HL-60 (cell line): ENCODE results near the gene C9orf50.

Experiments used
- DNase-seq, 2 experiments: peaks; one replicate each; pipeline ENCODE4 v3.0.0-alpha.2; 2010 to 2020; ENCODE audit warnings: low read depth in 1 of 2, low spot score in 1 of 2
- H3K27ac ChIP-seq: fragments of 250-450 bp; sonication (Bioruptor Pico); replicated peaks from 2 replicates; pipeline ENCODE4 v1.5.1; 2020; ENCODE audit warnings: mild to moderate bottlenecking, moderate library complexity
- H3K27me3 ChIP-seq: fragments of 250-450 bp; sonication (Bioruptor Pico); 2 replicates; pipeline ENCODE4 v1.5.1; 2021; ENCODE audit warnings: mild to moderate bottlenecking, moderate library complexity; ENCODE audit not compliant: insufficient read depth, poor library complexity, severe bottlenecking
- H3K4me3 ChIP-seq: replicated peaks from 2 replicates; pipeline ENCODE4 v1.5.1; 2011; ENCODE audit warnings: mild to moderate bottlenecking, control low read depth, low read length; ENCODE audit not compliant: insufficient read depth
- GABPA ChIP-seq: IDR thresholded peaks from 2 replicates; pipeline ENCODE4 v1.6.1; 2012; ENCODE audit warnings: low read depth
- POLR2AphosphoS5 ChIP-seq: IDR thresholded peaks from 2 replicates; pipeline ENCODE4 v1.6.1; 2012; ENCODE audit warnings: low read depth
- SPI1 ChIP-seq: IDR thresholded peaks from 2 replicates; pipeline ENCODE4 v1.6.1; 2012; ENCODE audit warnings: low read depth, mild to moderate bottlenecking, borderline replicate concordance
- TF ChIP-seq, protein P1 (sequence below): IDR thresholded peaks from one replicate; pipeline ENCODE4 v1.5.1; 2011; ENCODE audit warnings: low read length, control low read depth, inconsistent platforms; ENCODE audit not compliant: insufficient read depth
- TF ChIP-seq, protein P2 (sequence below): IDR thresholded peaks from 2 replicates; pipeline ENCODE4 v1.6.1; 2012; ENCODE audit warnings: low read depth; ENCODE audit not compliant: insufficient replicate concordance

C9orf50 gene

DNA sequence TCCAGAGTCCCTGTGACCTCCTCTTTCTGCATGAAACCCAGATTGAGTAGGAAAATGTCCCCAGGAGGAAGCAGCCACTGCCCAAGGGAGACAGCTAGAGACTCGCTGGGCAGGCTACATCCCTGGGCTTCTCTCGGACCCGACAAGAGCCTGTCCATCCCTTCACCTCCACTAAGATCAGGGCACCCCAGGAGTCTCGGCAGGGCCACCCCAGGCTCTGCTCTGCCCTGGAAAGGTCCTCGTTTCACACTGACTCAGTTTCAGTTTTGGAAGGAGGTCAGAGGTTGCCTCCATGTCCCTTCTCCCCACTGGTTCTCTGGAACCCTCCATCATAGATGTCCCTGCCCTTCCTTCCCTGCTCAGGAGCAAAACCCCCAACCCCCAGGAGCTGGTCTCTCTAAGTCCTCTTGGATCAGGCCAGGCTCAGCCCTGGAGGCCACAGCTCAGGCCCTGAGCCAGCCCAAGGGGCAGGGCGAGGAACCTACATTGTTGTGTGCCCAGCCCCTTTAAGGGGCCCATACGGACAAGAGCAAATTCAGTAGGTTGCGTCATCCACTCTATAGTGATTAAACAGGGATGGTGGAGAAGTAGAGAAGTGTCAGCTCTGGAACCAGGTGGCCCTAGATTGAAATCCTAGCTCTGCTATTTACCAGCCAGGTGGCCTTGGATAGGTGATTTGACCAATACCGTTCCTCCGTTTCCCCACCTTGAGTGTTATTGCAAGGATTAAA lies 37.4 kb downstream of the C9orf50 start:
- no peak for TF ChIP-seq GABPA
- H3K4me3 ChIP-seq, result no peak overlapping the region
- no peaks in the 10 kb centered on the region for H3K27me3 ChIP-seq
- 0 out of 2 replicates have a peak overlapping the region, but pooled peaks have one; percentile 12 for H3K27ac ChIP-seq
- peak in 1 of 2 experiments; percentile 63 for DNase-seq

DNA sequence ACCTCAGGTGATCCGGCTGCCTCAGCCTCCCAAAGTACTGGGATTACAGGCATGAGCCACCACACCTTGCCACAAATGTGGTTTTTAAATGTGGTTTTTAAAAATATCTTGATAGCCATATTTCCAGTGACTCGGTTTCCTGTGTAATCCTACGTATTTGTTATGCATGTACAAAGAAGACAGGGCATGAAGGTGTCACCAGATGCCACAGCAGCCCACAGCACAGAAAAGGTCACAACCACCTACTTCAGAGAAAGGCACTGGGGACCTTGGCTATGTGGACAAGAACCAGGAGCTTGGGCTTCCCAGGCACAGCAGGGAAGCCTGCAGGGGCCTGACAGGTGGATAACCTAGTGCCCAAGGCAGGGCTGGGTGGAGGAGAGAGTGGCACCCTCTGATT lies 38.0 kb downstream of the C9orf50 start:
- no peak for TF ChIP-seq POLR2AphosphoS5
- TF ChIP-seq, protein P1, sequence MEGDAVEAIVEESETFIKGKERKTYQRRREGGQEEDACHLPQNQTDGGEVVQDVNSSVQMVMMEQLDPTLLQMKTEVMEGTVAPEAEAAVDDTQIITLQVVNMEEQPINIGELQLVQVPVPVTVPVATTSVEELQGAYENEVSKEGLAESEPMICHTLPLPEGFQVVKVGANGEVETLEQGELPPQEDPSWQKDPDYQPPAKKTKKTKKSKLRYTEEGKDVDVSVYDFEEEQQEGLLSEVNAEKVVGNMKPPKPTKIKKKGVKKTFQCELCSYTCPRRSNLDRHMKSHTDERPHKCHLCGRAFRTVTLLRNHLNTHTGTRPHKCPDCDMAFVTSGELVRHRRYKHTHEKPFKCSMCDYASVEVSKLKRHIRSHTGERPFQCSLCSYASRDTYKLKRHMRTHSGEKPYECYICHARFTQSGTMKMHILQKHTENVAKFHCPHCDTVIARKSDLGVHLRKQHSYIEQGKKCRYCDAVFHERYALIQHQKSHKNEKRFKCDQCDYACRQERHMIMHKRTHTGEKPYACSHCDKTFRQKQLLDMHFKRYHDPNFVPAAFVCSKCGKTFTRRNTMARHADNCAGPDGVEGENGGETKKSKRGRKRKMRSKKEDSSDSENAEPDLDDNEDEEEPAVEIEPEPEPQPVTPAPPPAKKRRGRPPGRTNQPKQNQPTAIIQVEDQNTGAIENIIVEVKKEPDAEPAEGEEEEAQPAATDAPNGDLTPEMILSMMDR, result no peak
- TF ChIP-seq GABPA, result no peak
- no peak for TF ChIP-seq SPI1
- TF ChIP-seq, protein P2, sequence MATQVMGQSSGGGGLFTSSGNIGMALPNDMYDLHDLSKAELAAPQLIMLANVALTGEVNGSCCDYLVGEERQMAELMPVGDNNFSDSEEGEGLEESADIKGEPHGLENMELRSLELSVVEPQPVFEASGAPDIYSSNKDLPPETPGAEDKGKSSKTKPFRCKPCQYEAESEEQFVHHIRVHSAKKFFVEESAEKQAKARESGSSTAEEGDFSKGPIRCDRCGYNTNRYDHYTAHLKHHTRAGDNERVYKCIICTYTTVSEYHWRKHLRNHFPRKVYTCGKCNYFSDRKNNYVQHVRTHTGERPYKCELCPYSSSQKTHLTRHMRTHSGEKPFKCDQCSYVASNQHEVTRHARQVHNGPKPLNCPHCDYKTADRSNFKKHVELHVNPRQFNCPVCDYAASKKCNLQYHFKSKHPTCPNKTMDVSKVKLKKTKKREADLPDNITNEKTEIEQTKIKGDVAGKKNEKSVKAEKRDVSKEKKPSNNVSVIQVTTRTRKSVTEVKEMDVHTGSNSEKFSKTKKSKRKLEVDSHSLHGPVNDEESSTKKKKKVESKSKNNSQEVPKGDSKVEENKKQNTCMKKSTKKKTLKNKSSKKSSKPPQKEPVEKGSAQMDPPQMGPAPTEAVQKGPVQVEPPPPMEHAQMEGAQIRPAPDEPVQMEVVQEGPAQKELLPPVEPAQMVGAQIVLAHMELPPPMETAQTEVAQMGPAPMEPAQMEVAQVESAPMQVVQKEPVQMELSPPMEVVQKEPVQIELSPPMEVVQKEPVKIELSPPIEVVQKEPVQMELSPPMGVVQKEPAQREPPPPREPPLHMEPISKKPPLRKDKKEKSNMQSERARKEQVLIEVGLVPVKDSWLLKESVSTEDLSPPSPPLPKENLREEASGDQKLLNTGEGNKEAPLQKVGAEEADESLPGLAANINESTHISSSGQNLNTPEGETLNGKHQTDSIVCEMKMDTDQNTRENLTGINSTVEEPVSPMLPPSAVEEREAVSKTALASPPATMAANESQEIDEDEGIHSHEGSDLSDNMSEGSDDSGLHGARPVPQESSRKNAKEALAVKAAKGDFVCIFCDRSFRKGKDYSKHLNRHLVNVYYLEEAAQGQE, result no peak
- DNase-seq, result no peak
- Histone ChIP-seq H3K27ac (no peak overlapping the region), H3K4me3 (no peak overlapping the region), H3K27me3 (no peaks in the 10 kb centered on the region)

DNA sequence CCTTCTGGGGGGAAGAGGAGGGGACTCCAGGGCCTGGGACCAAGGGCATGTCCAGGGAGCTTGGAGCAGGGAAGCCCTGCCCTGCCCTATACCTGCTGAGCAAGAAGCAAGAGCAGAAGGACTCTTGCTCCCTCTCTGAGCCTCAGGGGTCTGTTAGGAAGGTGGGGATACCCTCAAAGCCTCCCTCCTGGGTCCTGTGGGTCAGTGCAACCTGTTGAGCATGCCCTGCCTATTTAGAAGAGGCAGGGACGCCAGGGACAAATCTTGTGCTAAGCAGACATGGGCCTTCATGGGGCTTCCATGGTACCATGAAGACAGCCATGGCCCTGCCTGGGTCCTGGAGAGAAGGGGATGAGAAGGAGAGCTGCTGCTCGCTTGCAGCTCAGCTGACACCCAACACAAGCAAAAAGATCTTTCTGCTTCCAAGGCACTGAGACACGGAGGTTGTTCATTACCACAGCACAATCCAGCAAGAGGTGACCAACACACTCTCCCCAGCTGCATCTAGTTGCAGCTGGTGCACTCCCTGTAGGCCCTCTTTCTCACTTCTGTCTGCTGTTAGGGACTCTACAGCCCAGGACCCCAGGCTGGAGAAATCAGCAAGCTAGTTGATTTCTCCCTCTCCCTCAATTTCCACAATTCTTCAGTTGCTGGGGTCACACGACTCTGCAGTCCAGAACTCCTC lies 39.3 kb downstream of the C9orf50 start:
- Histone ChIP-seq H3K27ac (no peak overlapping the region), H3K27me3 (no peaks in the 10 kb centered on the region), H3K4me3 (no peak overlapping the region)
- TF ChIP-seq SPI1 (no peak), GABPA (no peak)
- TF ChIP-seq, protein P2, result no peak
- DNase-seq, result no peak

DNA sequence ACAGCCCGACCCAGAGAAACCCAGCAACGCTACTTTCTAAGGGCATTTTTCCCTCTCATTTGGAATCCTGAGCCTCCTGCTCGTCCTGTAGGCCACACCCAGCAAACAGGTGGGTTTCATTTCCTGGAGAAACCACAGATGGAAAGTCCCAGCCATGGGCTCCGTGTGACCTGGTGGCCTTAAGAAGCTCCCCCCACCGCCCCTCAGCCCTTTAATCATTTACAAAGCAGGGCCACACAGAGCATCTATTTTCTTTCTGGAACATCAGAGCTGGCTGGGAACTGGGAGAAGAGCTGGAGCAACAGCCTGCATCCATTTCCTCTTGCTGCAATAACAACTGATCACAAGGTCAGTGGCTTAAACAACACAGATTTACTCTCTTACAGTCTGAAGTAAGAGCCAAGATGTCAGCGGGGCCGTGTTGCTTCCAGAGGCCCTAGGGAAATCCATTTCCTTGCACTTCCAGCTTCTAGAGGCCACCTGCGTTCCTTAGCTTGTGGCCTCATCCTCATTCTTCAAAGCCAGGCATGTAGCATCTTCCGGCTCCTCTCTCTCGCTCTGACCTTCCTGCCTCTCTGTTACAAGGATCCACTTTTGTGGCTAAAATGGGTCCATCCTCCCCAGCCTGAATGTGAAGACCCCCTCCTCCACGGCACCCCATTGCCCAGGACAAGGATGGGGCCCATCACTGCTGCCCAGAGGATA lies 40.5 kb downstream of the C9orf50 start:
- H3K4me3 ChIP-seq, result no peak overlapping the region
- H3K27me3 ChIP-seq, result no peaks in the 10 kb centered on the region
- TF ChIP-seq, protein P2, result no peak
- TF ChIP-seq GABPA (no peak), POLR2AphosphoS5 (no peak), SPI1 (no peak)
- TF ChIP-seq, protein P1, result no peak
- no peak overlapping the region for H3K27ac ChIP-seq
- DNase-seq, result no peak
